Mesothelial cell of epicardium (in vitro differentiated cells): ENCODE data around the gene DAGLB. TPM values are rescaled to one million over a fixed set of nuclear protein-coding genes. Genes with fewer than 3 reads are reported as not detected.
"Not testable (repeated sequence)": the region's sequence is repeated elsewhere in the genome, so short reads cannot be mapped to it uniquely, and the experiment has no call there.

Experiments
- DNase-seq, 2 experiments: peaks; one replicate each; pipeline ENCODE4 v3.0.0; 2021; ENCODE audit warnings: low spot score in 2 of 2; ENCODE audit not compliant: unreplicated experiment in 2 of 2
- H3K27ac Mint-ChIP-seq: 2 replicates; pipeline ENCODE4 v1.8.0; 2021; ENCODE audit warnings: mixed read lengths
- H3K27me3 Mint-ChIP-seq: 2 replicates; pipeline ENCODE4 v1.8.0; 2021; ENCODE audit warnings: low read depth, mixed read lengths
- H3K36me3 Mint-ChIP-seq: 2 replicates; pipeline ENCODE4 v1.8.0; 2021; ENCODE audit warnings: mixed read lengths
- H3K4me1 Mint-ChIP-seq: 2 replicates; pipeline ENCODE4 v1.8.0; 2021; ENCODE audit warnings: mixed read lengths
- H3K4me3 Mint-ChIP-seq: 2 replicates; pipeline ENCODE4 v1.8.0; 2021; ENCODE audit warnings: mild to moderate bottlenecking, moderate library complexity, mixed read lengths
- H3K9me3 Mint-ChIP-seq: 2 replicates; pipeline ENCODE4 v1.8.0; 2021; ENCODE audit warnings: mixed read lengths
- CTCF ChIP-seq: fragments of 200-600 bp; sonication (generic); IDR thresholded peaks from one replicate; pipeline ENCODE4 v1.5.0; 2021; ENCODE audit warnings: antibody characterized with exemption; ENCODE audit not compliant: unreplicated experiment
- total RNA-seq: library from RNA; stranded (reverse); gene quantifications from 3 replicates; pipeline ENCODE4 v1.2.1, GENCODE V29; 2021

The DAGLB gene
- total RNA-seq, 1 donor from 2014 or later: 24.1 TPM

GRCh38 chr7:6403907-6404306, 43.8 kb downstream of the DAGLB start:
- Mint-ChIP-seq H3K9me3 (no peaks in the 10 kb centered on the region), H3K27ac (peak overlapping the region; percentile 82), H3K4me1 (peaks cover 14% of the 10 kb centered on the region), H3K27me3 (no peaks in the 10 kb centered on the region), H3K36me3 (peaks cover 52% of the 10 kb centered on the region), H3K4me3 (no peak overlapping the region)
- no peak for TF ChIP-seq CTCF
- no peak for DNase-seq

GRCh38 chr7:6402741-6403140, 45.0 kb downstream of the DAGLB start:
- H3K36me3 Mint-ChIP-seq: peaks cover 50% of the 10 kb centered on the region
- no peak for DNase-seq
- H3K4me1 Mint-ChIP-seq: peaks cover 23% of the 10 kb centered on the region
- no peaks in the 10 kb centered on the region for H3K27me3 Mint-ChIP-seq
- H3K4me3 Mint-ChIP-seq: no peak overlapping the region
- no peaks in the 10 kb centered on the region for H3K9me3 Mint-ChIP-seq
- no peak for TF ChIP-seq CTCF
- H3K27ac Mint-ChIP-seq: no peak overlapping the region

GRCh38 chr7:6402041-6402440, 45.7 kb downstream of the DAGLB start:
- TF ChIP-seq CTCF: no peak
- no peaks in the 10 kb centered on the region for H3K9me3 Mint-ChIP-seq
- H3K27me3 Mint-ChIP-seq: no peaks in the 10 kb centered on the region
- H3K36me3 Mint-ChIP-seq: peaks cover 44% of the 10 kb centered on the region
- H3K4me1 Mint-ChIP-seq: peaks cover 23% of the 10 kb centered on the region
- H3K27ac Mint-ChIP-seq: peak overlapping the region; percentile 64
- no peak overlapping the region for H3K4me3 Mint-ChIP-seq
- no peak for DNase-seq

- DNase-seq: no peak
- no peaks in the 10 kb centered on the region for H3K9me3 Mint-ChIP-seq
- H3K36me3 Mint-ChIP-seq: peaks cover 44% of the 10 kb centered on the region
- H3K4me1 Mint-ChIP-seq: peaks cover 23% of the 10 kb centered on the region
- H3K4me3 Mint-ChIP-seq: no peak overlapping the region
- peak overlapping the region; percentile 64 for H3K27ac Mint-ChIP-seq
- no peaks in the 10 kb centered on the region for H3K27me3 Mint-ChIP-seq
- no peak for TF ChIP-seq CTCF
Observed at GRCh38 chr7:6401536-6401935, 46.2 kb downstream of the DAGLB start.

- DNase-seq, H3K27me3 Mint-ChIP-seq, H3K9me3 Mint-ChIP-seq, H3K4me3 Mint-ChIP-seq: not testable (repeated sequence)
- Mint-ChIP-seq H3K36me3 (peaks cover 39% of the 10 kb centered on the region), H3K27ac (peak overlapping the region; percentile 93), H3K4me1 (peaks cover 23% of the 10 kb centered on the region)
Observed at GRCh38 chr7:6400243-6401105, 47.3 kb downstream of the DAGLB start.

GRCh38 chr7:6399351-6399750, 48.4 kb downstream of the DAGLB start:
- TF ChIP-seq CTCF: no peak
- peak overlapping the region; percentile 93 for H3K27ac Mint-ChIP-seq
- H3K9me3 Mint-ChIP-seq: no peaks in the 10 kb centered on the region
- H3K27me3 Mint-ChIP-seq: no peaks in the 10 kb centered on the region
- H3K4me1 Mint-ChIP-seq: peaks cover 25% of the 10 kb centered on the region
- peaks cover 36% of the 10 kb centered on the region for H3K36me3 Mint-ChIP-seq
- no peak for DNase-seq
- H3K4me3 Mint-ChIP-seq: peak overlapping the region; percentile 39
